AG04450 (cell line): Measurements from ENCODE around the gene MBOAT1. TPM values are rescaled to one million over a fixed set of nuclear protein-coding genes. Genes with fewer than 3 reads are reported as not detected.

ENCODE experiments used
- CTCF ChIA-PET: fragments of 300-600, 350-600 bp; formaldehyde crosslinking; extraction: SDS; loops from one replicate; lab custom pipeline; 2022; ENCODE audit warnings: antibody characterized with exemption, inconsistent platforms; lab: Charles Lee
- POLR2A ChIA-PET: fragments of 350-600 bp; formaldehyde crosslinking; extraction: SDS; loops from one replicate; lab custom pipeline; 2021; ENCODE audit warnings: antibody characterized with exemption, inconsistent platforms; lab: Yijun Ruan, JAX
- DNase-seq: peaks from one replicate; pipeline ENCODE4 v3.0.0-alpha.2; 2011; ENCODE audit warnings: low read depth, low spot score
- H3K27ac ChIP-seq: one replicate; pipeline ENCODE4 v1.5.1; 2012; ENCODE audit warnings: low read depth, low read length, control low read depth
- H3K27me3 ChIP-seq: one replicate; pipeline ENCODE4 v1.6.0; 2012; ENCODE audit warnings: low read length; ENCODE audit not compliant: control insufficient read depth, insufficient read depth
- H3K4me3 ChIP-seq: 2 replicates; pipeline ENCODE4 v1.5.1; 2011; ENCODE audit warnings: mild to moderate bottlenecking, low read depth, low read length, control low read depth
- H3K9me3 ChIP-seq: 2 replicates; pipeline ENCODE4 v1.5.1; 2012; ENCODE audit warnings: low read length; ENCODE audit not compliant: control insufficient read depth, insufficient read depth
- CTCF ChIP-seq: IDR thresholded peaks from 2 replicates; pipeline ENCODE4 v1.5.1; 2011; ENCODE audit warnings: low read depth, low read length, control low read depth, inconsistent platforms
- polyA plus RNA-seq: library from polyadenylated mRNA; depleted of rRNA; stranded (reverse); fragments of >200 nt; gene quantifications from 2 replicates; pipeline ENCODE4 v1.2.3, GENCODE V29; 2011

MBOAT1 gene
- polyA plus RNA-seq, 1 experiment, result 2.1 TPM

GRCh38 chr6:20118892-20119291 is 93.4 kb downstream of the MBOAT1 start:
- TF ChIP-seq CTCF, result no peak
- ChIA-PET CTCF (interaction anchor here (0.5 to 2.8 kb wide), 5 partner anchors 8 to 342 kb away, joined by 3 to 25 read pairs (median 5); no protein-coding TSS in a partner anchor), POLR2A (interaction anchor here (0.6 kb wide), 1 partner anchor 284 kb away, joined by 3 read pairs; no protein-coding TSS in a partner anchor)
- no peak overlapping the region for H3K27ac ChIP-seq
- DNase-seq, result no peak
- H3K9me3 ChIP-seq, result no peaks in the 10 kb centered on the region
- H3K4me3 ChIP-seq, result no peak overlapping the region
- H3K27me3 ChIP-seq, result no peaks in the 10 kb centered on the region

DNA sequence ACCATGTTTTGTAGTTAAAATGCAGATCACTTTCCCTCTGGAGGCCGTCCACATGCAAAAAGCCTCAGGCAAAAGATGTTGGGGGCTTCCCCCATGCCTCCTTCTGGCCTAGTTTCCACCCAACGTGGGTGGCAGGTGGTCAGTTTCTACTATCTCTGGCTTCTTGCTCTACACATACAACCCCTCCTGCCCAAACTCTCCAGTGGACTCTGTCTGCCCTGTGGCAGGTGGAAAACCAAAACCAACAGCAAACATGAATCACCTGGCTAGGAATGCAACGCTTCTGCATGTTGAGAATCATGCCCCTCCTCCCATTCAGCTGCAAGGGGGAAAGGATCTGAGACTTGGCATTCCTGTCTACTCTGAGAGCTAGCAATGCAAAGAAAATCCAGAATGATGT is 94.8 kb downstream of the MBOAT1 start:
- Histone ChIP-seq H3K4me3 (no peak overlapping the region), H3K9me3 (no peaks in the 10 kb centered on the region), H3K27ac (no peak overlapping the region), H3K27me3 (no peaks in the 10 kb centered on the region)
- POLR2A ChIA-PET, result no interaction called here
- TF ChIP-seq CTCF, result no peak
- CTCF ChIA-PET, result interaction anchor here (2.8 kb wide), 1 partner anchor 9 kb away, joined by 25 read pairs; no protein-coding TSS in a partner anchor
- DNase-seq, result no peak

GRCh38 chr6:20116792-20117191 is 95.5 kb downstream of the MBOAT1 start:
- POLR2A ChIA-PET, result no interaction called here
- CTCF ChIA-PET, result interaction anchor here (2.8 kb wide), 1 partner anchor 10 kb away, joined by 25 read pairs; no protein-coding TSS in a partner anchor
- DNase-seq, result no peak
- H3K27me3 ChIP-seq, result no peaks in the 10 kb centered on the region
- no peak for TF ChIP-seq CTCF
- H3K27ac ChIP-seq, result no peak overlapping the region
- H3K9me3 ChIP-seq, result no peaks in the 10 kb centered on the region
- H3K4me3 ChIP-seq, result no peak overlapping the region

DNA sequence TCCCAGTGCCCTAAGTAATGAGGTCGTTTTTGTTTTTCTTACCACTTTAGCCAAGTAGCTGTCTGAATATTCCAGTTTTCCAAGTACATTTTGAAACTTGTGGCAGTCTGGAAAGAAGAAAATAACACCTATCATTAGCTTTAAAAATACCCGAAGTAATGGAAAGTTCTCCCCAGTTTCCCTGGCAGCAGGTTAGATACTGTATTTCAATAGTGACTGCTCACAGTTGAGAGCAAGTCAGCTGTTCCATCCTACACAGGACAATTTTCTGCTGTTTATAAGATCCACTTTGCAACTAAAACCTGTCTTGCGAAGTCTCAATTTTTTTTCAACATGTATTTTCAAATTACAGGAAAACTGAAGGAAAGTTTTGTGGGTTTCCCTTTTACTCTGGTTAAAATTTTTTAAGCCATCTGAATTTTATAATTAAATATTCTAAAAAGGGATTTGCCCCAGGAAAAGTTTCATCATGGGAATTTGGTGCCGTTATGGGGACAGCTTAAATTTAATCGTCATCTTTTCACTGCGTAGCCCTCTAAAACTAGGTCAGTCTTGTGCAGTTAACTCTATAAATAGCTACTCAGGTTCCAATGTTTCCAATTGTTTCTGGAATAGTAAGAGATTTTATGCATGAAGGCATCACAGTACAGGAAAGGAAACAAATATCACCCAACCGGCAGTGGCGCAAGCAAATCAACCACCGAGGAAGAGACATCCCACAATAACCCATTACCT is 96.9 kb downstream of the MBOAT1 start:
- ChIA-PET POLR2A (no interaction called here), CTCF (interaction anchor here (1.1 to 2.6 kb wide), 4 partner anchors 8 to 23 kb away, joined by 3 to 37 read pairs (median 4); no protein-coding TSS in a partner anchor)
- Histone ChIP-seq H3K27ac (no peak overlapping the region), H3K4me3 (no peak overlapping the region), H3K9me3 (no peaks in the 10 kb centered on the region), H3K27me3 (no peaks in the 10 kb centered on the region)
- no peak for DNase-seq
- no peak for TF ChIP-seq CTCF

DNA sequence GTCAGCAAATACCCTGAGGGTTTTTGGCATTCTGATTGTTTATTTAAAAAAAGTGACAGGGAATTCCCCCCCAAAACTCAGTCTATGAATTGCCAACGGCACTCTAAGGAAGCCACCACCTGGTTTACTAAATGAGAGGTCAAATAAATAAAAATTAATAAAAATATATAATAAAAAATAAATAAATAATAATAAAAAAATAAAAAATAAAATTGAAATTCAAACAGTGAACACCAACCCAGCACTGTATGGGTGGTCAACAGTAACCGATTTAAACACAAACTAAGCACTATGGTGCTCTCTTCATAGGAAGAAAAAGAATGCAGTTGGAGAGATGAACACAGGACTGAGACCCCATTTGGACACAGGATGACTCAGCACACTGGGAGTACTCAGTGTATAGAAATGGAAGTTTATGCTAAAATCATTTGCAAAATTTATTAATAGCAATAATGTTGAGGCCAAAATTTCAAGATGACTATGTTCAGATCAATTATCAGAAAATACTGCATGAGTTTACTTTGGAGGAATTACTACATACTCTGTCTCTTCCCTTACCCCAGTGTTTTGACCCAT is 98.5 kb downstream of the MBOAT1 start:
- Histone ChIP-seq H3K27me3 (no peaks in the 10 kb centered on the region), H3K27ac (no peak overlapping the region), H3K9me3 (no peaks in the 10 kb centered on the region), H3K4me3 (no peak overlapping the region)
- POLR2A ChIA-PET, result no interaction called here
- CTCF ChIA-PET, result interaction anchor here (2.6 kb wide), 1 partner anchor 13 kb away, joined by 37 read pairs; no protein-coding TSS in a partner anchor
- DNase-seq, result no peak
- TF ChIP-seq CTCF, result no peak
